ENCODE data around the gene LRRFIP1. TPM values are rescaled to one million over a fixed set of nuclear protein-coding genes. Genes with fewer than 3 reads are reported as not detected.
"Not testable (repeated sequence)": the region's sequence is repeated elsewhere in the genome, so short reads cannot be mapped to it uniquely, and the experiment has no call there.

The LRRFIP1 gene
- total and polyA plus RNA-seq, 2 donors (not counting 1 experiment from before 2014, with no cell fraction given), result 42.0 to 139 TPM

- Histone ChIP-seq H3K4me1 (ENCODE audit: control insufficient read depth in 2 of 2, insufficient read depth in 2 of 2, low read length in 2 of 2) (no peaks in the 10 kb centered on the region), H3K36me3 (replicated peaks in 1 of 2; ENCODE audit: control extremely low read depth in 1 of 2, control insufficient read depth in 1 of 2, extremely low read depth in 1 of 2, insufficient read depth in 2 of 2, low read length in 1 of 2) (peaks cover 8 to 68% of the 10 kb centered on the region in 2 experiments), H3K9me3 (ENCODE audit: control extremely low read depth in 1 of 3, control insufficient read depth in 2 of 3, insufficient read depth in 1 of 3, low read length in 2 of 3) (no peaks in the 10 kb centered on the region), H4K20me1 (ENCODE audit: control insufficient read depth, insufficient read depth, low read length, poor library complexity, severe bottlenecking) (peaks cover 17% of the 10 kb centered on the region), H3K4me3 (ENCODE audit: control extremely low read depth in 1 of 5, extremely low read depth in 1 of 5, insufficient read depth in 1 of 5, low read depth in 2 of 5, low read length in 4 of 5) (no peak overlapping the region), H3K4me2 (replicated peaks; ENCODE audit: low read depth, low read length, poor library complexity, severe bottlenecking) (no peak overlapping the region), H3K27ac (ENCODE audit: low read length in 2 of 2) (no peak overlapping the region), H3K79me2 (ENCODE audit: control insufficient read depth, insufficient read depth, low read length) (peaks cover 3% of the 10 kb centered on the region), H2AFZ (ENCODE audit: insufficient read depth, low read depth, low read length, poor library complexity, severe bottlenecking) (no peak overlapping the region), H3K9ac (ENCODE audit: low read length) (no peak overlapping the region), H3K27me3 (replicated peaks in 1 of 4; ENCODE audit: control extremely low read depth in 1 of 4, control insufficient read depth in 3 of 4, insufficient read depth in 4 of 4, low read length in 3 of 4) (no peaks in the 10 kb centered on the region)
- H3K27ac Mint-ChIP-seq, result no peak overlapping the region
- H3K4me1 Mint-ChIP-seq, result no peaks in the 10 kb centered on the region
- ChIA-PET POLR2A (no interaction called here), CTCF (no interaction called here)
- H3K27me3 Mint-ChIP-seq, result no peaks in the 10 kb centered on the region
- H3K4me3 Mint-ChIP-seq, result no peak overlapping the region
- ATAC-seq (ENCODE audit: low read depth), result no peak
- no peak for TF ChIP-seq EZH2 (IDR thresholded peaks at IDR 0.05; ENCODE audit: borderline replicate concordance, insufficient read depth, low read depth, low read length, poor library complexity, severe bottlenecking)
- TF ChIP-seq, protein P1, sequence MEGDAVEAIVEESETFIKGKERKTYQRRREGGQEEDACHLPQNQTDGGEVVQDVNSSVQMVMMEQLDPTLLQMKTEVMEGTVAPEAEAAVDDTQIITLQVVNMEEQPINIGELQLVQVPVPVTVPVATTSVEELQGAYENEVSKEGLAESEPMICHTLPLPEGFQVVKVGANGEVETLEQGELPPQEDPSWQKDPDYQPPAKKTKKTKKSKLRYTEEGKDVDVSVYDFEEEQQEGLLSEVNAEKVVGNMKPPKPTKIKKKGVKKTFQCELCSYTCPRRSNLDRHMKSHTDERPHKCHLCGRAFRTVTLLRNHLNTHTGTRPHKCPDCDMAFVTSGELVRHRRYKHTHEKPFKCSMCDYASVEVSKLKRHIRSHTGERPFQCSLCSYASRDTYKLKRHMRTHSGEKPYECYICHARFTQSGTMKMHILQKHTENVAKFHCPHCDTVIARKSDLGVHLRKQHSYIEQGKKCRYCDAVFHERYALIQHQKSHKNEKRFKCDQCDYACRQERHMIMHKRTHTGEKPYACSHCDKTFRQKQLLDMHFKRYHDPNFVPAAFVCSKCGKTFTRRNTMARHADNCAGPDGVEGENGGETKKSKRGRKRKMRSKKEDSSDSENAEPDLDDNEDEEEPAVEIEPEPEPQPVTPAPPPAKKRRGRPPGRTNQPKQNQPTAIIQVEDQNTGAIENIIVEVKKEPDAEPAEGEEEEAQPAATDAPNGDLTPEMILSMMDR (IDR thresholded peaks at IDR 0.05), result no peak
- DNase-seq, result peak; percentile 7
- H3K9me3 Mint-ChIP-seq (ENCODE audit: insufficient read depth), result no peaks in the 10 kb centered on the region
- intact Hi-C loops (cut with micrococcal nuclease), result no loop called here
- 92% methylated on average over 7 of the region's 10 CpGs for WGBS (ENCODE audit: insufficient coverage)
Observed at GRCh38 chr2:237763812-237764211, 136.4 kb downstream of the LRRFIP1 start.

- H3K4me1 Mint-ChIP-seq; ATAC-seq (ENCODE audit: low read depth); H2AFZ ChIP-seq (ENCODE audit: insufficient read depth, low read depth, low read length, poor library complexity, severe bottlenecking); H3K27me3 Mint-ChIP-seq; H3K27me3 ChIP-seq (replicated peaks in 1 of 4; ENCODE audit: control extremely low read depth in 1 of 4, control insufficient read depth in 3 of 4, insufficient read depth in 4 of 4, low read length in 3 of 4); H3K9me3 Mint-ChIP-seq (ENCODE audit: insufficient read depth); H3K4me1 ChIP-seq (ENCODE audit: control insufficient read depth in 2 of 2, insufficient read depth in 2 of 2, low read length in 2 of 2); intact Hi-C loops (cut with micrococcal nuclease); H3K4me2 ChIP-seq (replicated peaks; ENCODE audit: low read depth, low read length, poor library complexity, severe bottlenecking); H3K4me3 ChIP-seq (ENCODE audit: control extremely low read depth in 1 of 5, extremely low read depth in 1 of 5, insufficient read depth in 1 of 5, low read depth in 2 of 5, low read length in 4 of 5); DNase-seq; H3K4me3 Mint-ChIP-seq; H3K9ac ChIP-seq (ENCODE audit: low read length); H3K27ac ChIP-seq (ENCODE audit: low read length in 2 of 2); H3K79me2 ChIP-seq (ENCODE audit: control insufficient read depth, insufficient read depth, low read length); H3K9me3 ChIP-seq (ENCODE audit: control extremely low read depth in 1 of 3, control insufficient read depth in 2 of 3, insufficient read depth in 1 of 3, low read length in 2 of 3); H3K27ac Mint-ChIP-seq: not testable (repeated sequence)
- peaks cover 14 to 68% of the 10 kb centered on the region in 2 experiments for H3K36me3 ChIP-seq (replicated peaks in 1 of 2; ENCODE audit: control extremely low read depth in 1 of 2, control insufficient read depth in 1 of 2, extremely low read depth in 1 of 2, insufficient read depth in 2 of 2, low read length in 1 of 2)
- peaks cover 12% of the 10 kb centered on the region for H4K20me1 ChIP-seq (ENCODE audit: control insufficient read depth, insufficient read depth, low read length, poor library complexity, severe bottlenecking)
- CTCF ChIA-PET, result interaction anchor here (0.6 to 1.6 kb wide), 4 partner anchors 10 to 973 kb away, joined by 4 to 6 read pairs (median 4); no protein-coding TSS in a partner anchor
- POLR2A ChIA-PET, result interaction anchor here (0.7 kb wide), 1 partner anchor 68 kb away, joined by 4 read pairs; no protein-coding TSS in a partner anchor
- 88% methylated on average over 2 of the region's 6 CpGs for WGBS (ENCODE audit: insufficient coverage)
Observed at GRCh38 chr2:237765122-237765521, 137.7 kb downstream of the LRRFIP1 start.
